ENCODE results near the gene CASP2.

The CASP2 gene

DNA sequence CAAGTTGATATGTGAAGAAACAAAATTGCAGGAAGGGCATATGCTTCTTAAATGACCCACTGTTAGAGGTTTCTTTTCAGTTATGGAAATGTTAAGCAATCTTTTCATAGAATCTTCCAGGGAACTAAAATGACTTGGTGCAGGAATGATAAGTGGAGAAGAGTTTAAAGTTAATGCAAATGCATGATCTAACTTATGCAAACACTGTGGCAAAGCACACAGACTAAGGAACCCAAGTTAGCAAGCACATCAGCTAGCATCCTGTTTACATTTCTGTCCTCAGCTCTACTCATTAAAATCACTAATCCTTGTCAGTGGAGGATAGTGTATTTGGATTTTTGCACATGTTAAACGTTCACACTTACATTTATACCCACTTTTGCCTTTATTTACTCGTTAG lies 37.1 kb downstream of the CASP2 start:
- in situ Hi-C loops (cut with MboI; ENCODE audit: low sequenced_read_pairs) = no loop called here

- in situ Hi-C loops (cut with MboI; ENCODE audit: low sequenced_read_pairs) = no loop called here
These were observed 39.8 kb downstream of the CASP2 start for GRCh38 chr7:143327903-143328302.

DNA sequence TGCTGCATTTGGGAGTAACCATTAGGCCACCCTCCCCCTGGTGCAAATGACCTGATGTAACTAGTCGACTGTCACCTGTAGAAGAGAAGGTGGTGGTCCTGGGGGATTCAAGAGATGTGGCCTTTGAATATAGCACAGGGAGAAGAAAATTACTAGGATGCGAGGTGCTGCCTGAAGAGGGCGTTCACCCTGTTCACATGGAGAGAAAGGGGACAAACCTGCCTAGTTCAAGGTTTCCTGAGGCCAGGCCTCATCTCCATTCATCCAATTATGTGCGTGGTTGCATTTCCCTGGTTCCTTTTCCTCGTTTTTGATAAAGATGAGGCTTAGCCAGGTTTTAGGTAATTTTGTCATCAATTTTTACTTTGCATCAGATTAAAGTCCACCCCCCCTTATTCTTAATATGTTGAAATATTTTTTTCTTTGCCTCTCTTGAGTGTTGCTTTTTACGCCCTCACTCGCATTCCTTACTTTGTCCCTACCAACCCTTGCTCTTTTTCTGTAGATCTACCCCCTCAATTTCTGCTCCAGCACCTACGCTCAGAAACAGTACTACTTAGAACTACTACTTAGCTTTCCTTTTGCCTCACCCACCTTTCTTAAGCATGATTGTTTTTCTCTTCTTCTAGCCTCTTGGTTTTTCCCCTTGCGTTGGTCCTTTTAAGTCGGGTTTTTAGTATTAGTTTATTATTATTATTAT lies 41.5 kb downstream of the CASP2 start:
- in situ Hi-C loops (cut with MboI; ENCODE audit: low sequenced_read_pairs) = no loop called here

DNA sequence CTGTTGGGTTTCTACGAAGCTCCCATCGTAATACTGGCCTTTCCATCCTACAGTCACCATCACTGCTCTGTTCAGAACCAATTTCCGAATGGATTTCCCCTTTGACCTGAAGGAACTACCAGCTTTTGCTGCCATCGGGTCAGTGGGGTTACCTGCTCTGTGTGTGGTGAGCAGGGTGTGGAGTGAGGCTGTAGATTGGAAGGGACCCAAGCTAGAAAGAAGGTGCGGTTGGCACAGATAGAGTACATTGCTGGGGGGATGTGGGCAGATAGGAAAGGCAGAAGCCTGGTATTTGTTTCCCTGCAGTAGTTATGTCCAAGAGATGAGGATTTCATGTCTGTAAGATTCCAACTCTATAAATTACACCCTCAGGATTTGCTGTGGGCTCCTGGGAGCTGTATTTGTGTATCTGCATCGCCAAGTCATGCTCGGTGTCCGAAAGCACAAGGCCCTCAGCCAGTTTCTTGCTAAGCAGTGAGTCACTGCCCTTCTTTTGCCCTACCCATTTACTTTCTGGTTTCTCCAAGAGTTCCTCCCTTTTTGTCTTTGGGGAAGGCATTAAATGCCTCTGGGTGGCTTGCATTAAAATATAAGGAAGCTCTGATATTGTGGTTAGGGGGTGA lies 43.1 kb downstream of the CASP2 start:
- in situ Hi-C loops (cut with MboI; ENCODE audit: low sequenced_read_pairs) = no loop called here

- in situ Hi-C loops (cut with MboI; ENCODE audit: low sequenced_read_pairs) = no loop called here
These were observed 46.1 kb downstream of the CASP2 start for GRCh38 chr7:143334244-143334643.

- in situ Hi-C loops (cut with MboI; ENCODE audit: low sequenced_read_pairs) = no loop called here
These were observed 49.1 kb downstream of the CASP2 start for GRCh38 chr7:143337216-143337615.

DNA sequence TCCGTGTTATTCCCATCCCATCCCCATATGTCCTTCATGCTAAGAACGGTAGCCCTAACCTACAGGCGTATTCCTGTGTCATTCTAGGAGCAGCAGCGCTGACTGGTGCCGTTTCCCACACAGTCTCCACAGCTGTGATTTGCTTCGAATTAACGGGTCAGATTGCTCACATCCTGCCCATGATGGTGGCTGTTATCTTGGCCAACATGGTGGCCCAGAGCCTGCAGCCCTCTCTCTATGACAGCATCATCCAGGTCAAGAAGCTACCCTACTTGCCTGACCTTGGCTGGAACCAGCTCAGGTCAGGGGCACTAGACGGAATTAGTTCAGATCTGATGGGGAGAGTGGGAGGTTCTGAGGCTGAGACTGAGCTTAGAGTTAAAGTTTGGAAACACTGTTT lies 53.7 kb downstream of the CASP2 start:
- in situ Hi-C loops (cut with MboI; ENCODE audit: low sequenced_read_pairs) = no loop called here

DNA sequence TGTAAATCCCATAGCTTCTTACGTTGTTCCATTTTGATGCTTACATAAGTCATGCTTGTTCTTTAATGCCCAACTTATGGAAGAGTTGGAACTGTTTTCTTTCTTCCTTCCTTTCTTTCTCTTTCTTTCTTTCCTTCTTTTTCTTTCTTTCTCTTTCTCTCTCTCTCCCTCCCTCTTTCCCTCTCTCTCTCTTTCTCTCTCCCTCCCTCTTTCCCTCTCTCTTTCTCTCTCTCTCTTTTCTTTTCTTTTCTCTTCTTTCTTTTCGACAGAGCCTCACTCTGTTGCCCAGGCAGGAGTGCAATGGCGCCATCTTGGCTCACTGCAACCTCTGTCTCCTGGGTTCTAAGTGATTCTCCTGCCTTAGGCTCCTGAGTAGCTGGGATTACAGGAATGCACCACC lies 55.4 kb downstream of the CASP2 start:
- in situ Hi-C loops (cut with MboI; ENCODE audit: low sequenced_read_pairs) = no loop called here

DNA sequence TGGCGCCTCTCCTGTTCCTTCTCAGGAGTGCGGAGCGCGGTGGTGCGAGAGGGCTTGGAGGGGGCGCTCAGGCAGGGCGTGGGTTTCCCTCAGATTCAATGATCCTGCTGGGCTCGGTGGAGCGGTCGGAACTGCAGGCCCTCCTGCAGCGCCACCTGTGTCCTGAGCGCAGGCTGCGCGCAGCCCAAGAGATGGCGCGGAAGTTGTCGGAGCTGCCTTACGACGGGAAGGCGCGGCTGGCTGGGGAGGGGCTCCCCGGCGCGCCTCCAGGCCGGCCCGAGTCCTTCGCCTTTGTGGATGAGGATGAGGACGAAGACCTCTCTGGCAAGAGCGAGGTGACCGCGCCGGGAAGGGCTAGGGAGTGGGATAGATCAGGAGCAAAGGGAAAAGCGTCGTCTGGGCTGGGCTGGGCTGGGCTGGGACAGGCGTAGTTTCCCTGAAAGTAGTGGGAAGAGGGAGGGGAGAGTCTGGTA lies 57.3 kb downstream of the CASP2 start:
- in situ Hi-C loops (cut with MboI; ENCODE audit: low sequenced_read_pairs) = no loop called here

DNA sequence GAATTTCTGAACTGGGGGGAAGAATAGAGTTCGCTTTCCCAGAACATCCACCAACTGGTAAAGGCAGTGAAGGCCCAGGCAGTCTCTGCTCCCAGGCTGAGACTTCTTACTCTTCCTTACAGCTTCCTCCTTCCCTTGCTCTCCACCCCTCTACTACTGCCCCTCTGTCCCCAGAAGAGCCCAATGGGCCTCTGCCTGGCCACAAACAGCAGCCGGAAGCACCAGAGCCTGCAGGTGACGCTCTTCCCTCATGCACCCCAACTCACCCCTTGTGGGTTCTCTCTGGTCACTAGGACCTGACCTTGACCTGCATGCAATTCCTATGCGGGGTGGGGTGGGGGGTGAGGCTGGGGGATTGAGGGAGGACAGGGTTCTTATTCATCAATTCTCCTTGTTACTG lies 57.9 kb downstream of the CASP2 start:
- in situ Hi-C loops (cut with MboI; ENCODE audit: low sequenced_read_pairs) = no loop called here

- in situ Hi-C loops (cut with MboI; ENCODE audit: low sequenced_read_pairs) = no loop called here
These were observed 59.8 kb downstream of the CASP2 start for GRCh38 chr7:143347950-143348349.

GRCh38 chr7:143351060-143351459 lies 62.9 kb downstream of the CASP2 start:
- in situ Hi-C loops (cut with MboI; ENCODE audit: low sequenced_read_pairs) = no loop called here

DNA sequence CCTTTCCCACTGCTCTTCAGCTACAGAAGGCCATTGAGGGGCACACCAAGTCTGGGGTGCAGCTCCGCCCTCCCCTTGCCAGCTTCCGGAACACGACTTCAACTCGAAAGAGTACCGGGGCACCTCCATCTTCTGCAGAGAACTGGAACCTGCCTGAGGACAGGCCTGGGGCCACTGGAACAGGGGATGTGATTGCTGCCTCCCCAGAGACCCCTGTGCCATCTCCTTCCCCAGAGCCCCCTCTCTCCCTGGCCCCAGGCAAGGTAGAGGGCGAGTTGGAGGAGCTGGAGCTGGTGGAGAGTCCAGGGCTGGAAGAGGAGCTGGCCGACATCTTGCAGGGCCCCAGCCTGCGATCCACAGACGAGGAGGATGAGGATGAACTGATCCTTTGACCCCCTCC lies 63.4 kb downstream of the CASP2 start:
- in situ Hi-C loops (cut with MboI; ENCODE audit: low sequenced_read_pairs) = no loop called here

DNA sequence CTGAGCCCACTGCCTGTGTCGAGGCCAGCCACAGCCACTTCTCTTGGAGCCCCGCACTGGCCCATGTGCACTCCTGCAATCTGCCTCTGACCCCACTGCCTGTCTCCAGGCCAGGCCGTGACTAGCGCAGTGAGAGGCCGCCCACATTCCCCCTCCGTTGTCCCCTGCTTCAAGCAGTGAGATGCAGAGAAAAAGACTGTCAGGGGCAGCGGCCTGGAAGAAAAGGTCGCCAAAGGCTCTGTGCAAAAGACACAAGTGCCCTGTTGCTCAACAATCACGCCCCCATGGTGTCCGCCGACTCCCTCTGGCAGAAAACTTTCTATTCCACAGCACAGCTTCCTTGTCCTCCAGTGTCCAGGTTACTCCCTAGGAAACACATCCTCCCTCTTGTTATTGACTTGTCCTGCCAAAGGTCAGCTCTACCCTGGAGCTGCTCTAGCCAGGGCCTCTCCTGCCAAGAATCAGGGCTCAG lies 64.4 kb downstream of the CASP2 start:
- in situ Hi-C loops (cut with MboI; ENCODE audit: low sequenced_read_pairs) = no loop called here

- in situ Hi-C loops (cut with MboI; ENCODE audit: low sequenced_read_pairs) = no loop called here
These were observed 66.2 kb downstream of the CASP2 start for GRCh38 chr7:143354376-143354775.

- in situ Hi-C loops (cut with MboI; ENCODE audit: low sequenced_read_pairs) = no loop called here
These were observed 66.8 kb downstream of the CASP2 start for GRCh38 chr7:143354965-143355364.

DNA sequence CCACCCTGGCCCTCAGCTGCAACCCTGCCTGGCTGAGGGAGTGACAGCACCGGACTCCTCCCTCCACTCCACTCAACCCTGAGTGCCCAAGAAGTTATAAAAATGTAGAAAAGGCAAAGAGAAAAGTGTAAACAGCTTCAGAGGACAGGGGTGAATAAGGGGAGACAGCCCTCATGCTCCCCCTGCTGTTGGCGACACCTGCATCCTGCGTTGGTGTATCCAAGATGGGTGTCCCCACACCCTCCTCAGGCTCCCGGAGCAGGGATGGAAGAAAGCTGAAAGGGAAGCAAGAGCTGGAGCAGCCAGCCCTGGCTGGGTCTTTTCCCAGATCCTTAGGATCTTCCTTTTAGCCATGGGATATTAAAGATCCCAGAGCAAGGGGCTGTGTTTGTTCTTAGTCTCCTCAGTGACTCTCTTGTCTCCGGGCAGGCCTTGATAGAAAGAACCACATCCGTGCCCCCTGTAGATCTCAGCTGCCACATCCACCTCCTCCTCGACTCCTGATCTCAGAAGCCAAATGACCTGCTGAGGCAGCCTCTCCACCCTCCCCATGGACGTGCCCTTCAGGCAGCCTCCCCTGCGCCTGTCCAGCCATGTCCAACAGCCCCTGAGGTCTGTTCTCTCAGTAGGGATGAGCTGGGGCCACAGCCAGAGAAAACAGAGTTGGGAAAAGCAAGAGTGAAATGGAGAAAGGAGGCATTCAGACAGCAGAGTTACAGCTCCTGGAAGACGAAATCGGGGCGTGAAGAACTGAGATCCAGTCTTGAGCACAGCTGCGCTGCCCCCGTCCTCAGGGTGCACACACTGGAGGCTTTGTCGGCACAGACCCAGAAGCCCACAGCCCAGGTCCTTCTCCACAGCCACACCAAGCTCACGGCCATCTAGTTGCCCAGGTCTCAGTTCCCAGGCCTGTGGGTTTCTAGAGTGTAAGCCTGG lies 67.6 kb downstream of the CASP2 start:
- in situ Hi-C loops (cut with MboI; ENCODE audit: low sequenced_read_pairs) = no loop called here

DNA sequence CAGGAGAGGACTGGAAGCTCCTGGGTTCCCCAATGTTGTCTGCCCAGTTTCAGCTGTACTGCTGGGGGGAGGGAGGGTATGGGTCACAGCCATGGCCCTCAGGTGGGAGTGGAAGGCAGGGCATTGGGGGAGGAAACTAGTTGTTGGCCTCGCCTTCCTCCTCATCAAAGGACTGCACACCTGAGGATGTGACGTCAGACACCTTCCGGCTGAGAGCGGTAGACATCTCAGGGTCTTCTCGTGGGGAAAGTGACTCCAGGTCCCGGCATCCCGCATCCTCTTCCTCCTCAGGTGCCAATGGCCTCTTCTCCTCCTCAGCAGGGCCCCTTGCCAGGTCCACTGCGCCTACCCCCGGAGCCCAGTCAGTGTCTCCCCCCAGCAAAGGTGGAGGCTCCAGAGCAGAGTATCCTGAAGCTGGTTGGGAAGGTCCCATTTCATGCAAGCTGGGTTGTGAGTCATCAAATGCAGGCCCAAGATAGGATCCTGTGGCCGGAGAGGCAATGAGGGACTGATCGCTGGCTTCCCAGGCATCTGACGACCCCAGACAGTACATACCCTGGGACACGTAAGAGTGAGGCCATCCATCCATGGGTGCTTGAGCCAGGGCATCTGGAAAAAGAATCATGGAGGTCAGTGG lies 68.4 kb downstream of the CASP2 start:
- in situ Hi-C loops (cut with MboI; ENCODE audit: low sequenced_read_pairs) = no loop called here

Measured in HL-60/S4 treated with retinoic acid at 250 ng/mL for 4 days and 3 days (cell line).